ENCODE measurements around the gene CCL24.

DNA sequence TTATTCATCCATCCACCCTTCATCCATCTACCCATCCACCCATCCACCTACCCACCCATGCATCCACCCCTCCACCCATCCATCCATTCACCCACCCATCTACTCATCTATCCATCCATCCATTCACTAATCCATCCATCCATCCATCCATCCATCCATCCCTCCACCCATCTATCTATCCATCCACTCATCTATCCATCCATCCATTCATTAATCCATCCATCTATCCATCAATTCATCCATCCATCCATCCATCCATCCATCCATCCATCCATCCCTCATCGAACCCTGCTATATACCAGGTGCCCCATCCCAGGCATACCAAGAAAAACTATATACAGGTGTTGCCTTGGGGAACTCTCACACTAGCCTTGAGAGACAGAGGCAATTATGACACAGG is 7.1 kb upstream of the CCL24 start:
- TF ChIP-seq CTCF (conservative IDR thresholded peaks at IDR 0.05; ENCODE audit: low read length) (no peak), EZH2phosphoT487 (IDR thresholded peaks at IDR 0.05; ENCODE audit: borderline replicate concordance) (no peak)

Data from Loucy (cell line).